Loucy (cell line): Measurements from ENCODE around the gene KRTAP9-9.

ENCODE experiments used
- H2AFZ ChIP-seq: fragments of 200-600 bp; sonication (generic); 2 replicates; pipeline ENCODE4 v1.6.0; 2016; ENCODE audit warnings: antibody characterized with exemption, mild to moderate bottlenecking, low read length, moderate library complexity
- H3F3A ChIP-seq: fragments of 200-600 bp; 2 replicates; pipeline ENCODE4 v1.6.0; 2016; ENCODE audit warnings: antibody characterized with exemption, low read depth, mild to moderate bottlenecking
- H3K27me3 ChIP-seq: fragments of 200-600 bp; sonication (generic); 2 replicates; pipeline ENCODE4 v1.6.1; 2014; ENCODE audit warnings: low read length, mild to moderate bottlenecking; ENCODE audit not compliant: insufficient read depth, poor library complexity, severe bottlenecking
- H3K36me3 ChIP-seq: fragments of 200-600 bp; sonication (generic); 2 replicates; pipeline ENCODE4 v1.6.1; 2016; ENCODE audit warnings: low read length; ENCODE audit not compliant: insufficient read depth
- H3K4me1 ChIP-seq: fragments of 200-600 bp; sonication (generic); 2 replicates; pipeline ENCODE4 v1.5.1; 2014; ENCODE audit warnings: low read length, mild to moderate bottlenecking; ENCODE audit not compliant: insufficient read depth, poor library complexity, severe bottlenecking
- H3K4me2 ChIP-seq: fragments of 200-600 bp; sonication (generic); 2 replicates; pipeline ENCODE4 v1.6.0; 2014; ENCODE audit warnings: antibody characterized with exemption, low read length, low read depth, mild to moderate bottlenecking; ENCODE audit not compliant: poor library complexity, severe bottlenecking
- H3K4me3 ChIP-seq: fragments of 200-600 bp; sonication (generic); 2 replicates; pipeline ENCODE4 v1.5.1; 2014; ENCODE audit warnings: low read length, mild to moderate bottlenecking, mixed read lengths; ENCODE audit not compliant: poor library complexity, severe bottlenecking
- H3K79me2 ChIP-seq: fragments of 200-600 bp; sonication (generic); 2 replicates; pipeline ENCODE4 v1.6.1; 2014; ENCODE audit warnings: low read length; ENCODE audit not compliant: insufficient read depth
- H3K9ac ChIP-seq: fragments of 200-600 bp; sonication (generic); 2 replicates; pipeline ENCODE4 v1.6.0; 2014; ENCODE audit warnings: mild to moderate bottlenecking, low read depth, low read length, moderate library complexity; ENCODE audit not compliant: poor library complexity, severe bottlenecking
- H3K9me2 ChIP-seq: fragments of 200-600 bp; sonication (generic); replicated peaks from 2 replicates; pipeline ENCODE4 v1.6.1; 2016; ENCODE audit warnings: low read depth, low read length, mixed read lengths
- H3K9me3 ChIP-seq: fragments of 200-600 bp; sonication (generic); 2 replicates; pipeline ENCODE4 v1.6.1; 2014; ENCODE audit warnings: mild to moderate bottlenecking, antibody characterized with exemption, low read length, low read depth; ENCODE audit not compliant: insufficient read depth
- H4K20me1 ChIP-seq: fragments of 200-600 bp; sonication (generic); 2 replicates; pipeline ENCODE4 v1.6.0; 2014; ENCODE audit warnings: antibody characterized with exemption, low read length, mild to moderate bottlenecking; ENCODE audit not compliant: insufficient read depth, poor library complexity, severe bottlenecking
- EZH2phosphoT487 ChIP-seq: fragments of 200-600 bp; IDR thresholded peaks from 2 replicates; pipeline ENCODE4 v1.6.1; 2018; ENCODE audit warnings: antibody characterized with exemption, mild to moderate bottlenecking, moderate library complexity, borderline replicate concordance
- TF ChIP-seq, protein P1 (sequence below): fragments of 200-600 bp; sonication (generic); conservative IDR thresholded peaks from 2 replicates; pipeline ENCODE4 v1.5.1; 2014; ENCODE audit warnings: mild to moderate bottlenecking, antibody characterized with exemption, low read length

KRTAP9-9 gene

DNA sequence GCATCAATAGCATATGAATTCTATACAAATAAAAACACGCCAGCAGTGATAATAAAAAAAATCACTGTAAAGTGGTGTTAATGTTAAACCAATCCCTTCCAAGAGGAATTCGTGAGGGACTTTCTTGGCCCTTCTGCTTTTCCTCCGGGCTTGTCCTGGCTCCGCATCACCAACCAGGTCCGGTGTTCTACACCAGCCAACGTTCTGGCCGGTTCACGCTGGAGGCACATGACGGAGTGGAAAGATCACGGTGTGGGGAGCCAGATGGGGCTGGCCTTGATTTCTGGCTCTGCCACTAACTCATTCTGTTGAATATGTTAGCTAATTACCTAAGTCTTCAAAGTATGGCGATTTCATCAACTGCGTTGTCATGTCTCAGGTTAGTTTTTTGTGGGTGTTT lies 48.9 kb downstream of the KRTAP9-9 start:
- H4K20me1 ChIP-seq = no peaks in the 10 kb centered on the region
- peaks cover 9% of the 10 kb centered on the region for H3F3A ChIP-seq
- TF ChIP-seq EZH2phosphoT487 = no peak
- TF ChIP-seq, protein P1, sequence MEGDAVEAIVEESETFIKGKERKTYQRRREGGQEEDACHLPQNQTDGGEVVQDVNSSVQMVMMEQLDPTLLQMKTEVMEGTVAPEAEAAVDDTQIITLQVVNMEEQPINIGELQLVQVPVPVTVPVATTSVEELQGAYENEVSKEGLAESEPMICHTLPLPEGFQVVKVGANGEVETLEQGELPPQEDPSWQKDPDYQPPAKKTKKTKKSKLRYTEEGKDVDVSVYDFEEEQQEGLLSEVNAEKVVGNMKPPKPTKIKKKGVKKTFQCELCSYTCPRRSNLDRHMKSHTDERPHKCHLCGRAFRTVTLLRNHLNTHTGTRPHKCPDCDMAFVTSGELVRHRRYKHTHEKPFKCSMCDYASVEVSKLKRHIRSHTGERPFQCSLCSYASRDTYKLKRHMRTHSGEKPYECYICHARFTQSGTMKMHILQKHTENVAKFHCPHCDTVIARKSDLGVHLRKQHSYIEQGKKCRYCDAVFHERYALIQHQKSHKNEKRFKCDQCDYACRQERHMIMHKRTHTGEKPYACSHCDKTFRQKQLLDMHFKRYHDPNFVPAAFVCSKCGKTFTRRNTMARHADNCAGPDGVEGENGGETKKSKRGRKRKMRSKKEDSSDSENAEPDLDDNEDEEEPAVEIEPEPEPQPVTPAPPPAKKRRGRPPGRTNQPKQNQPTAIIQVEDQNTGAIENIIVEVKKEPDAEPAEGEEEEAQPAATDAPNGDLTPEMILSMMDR = no peak
- H3K9me2 ChIP-seq = no peaks in the 10 kb centered on the region
- H3K79me2 ChIP-seq = no peaks in the 10 kb centered on the region
- H3K4me2 ChIP-seq = no peak overlapping the region
- no peaks in the 10 kb centered on the region for H3K36me3 ChIP-seq
- H3K9ac ChIP-seq = no peak overlapping the region
- peaks cover 34% of the 10 kb centered on the region for H3K4me1 ChIP-seq
- no peak overlapping the region for H3K4me3 ChIP-seq
- H3K9me3 ChIP-seq = no peaks in the 10 kb centered on the region
- no peaks in the 10 kb centered on the region for H3K27me3 ChIP-seq
- H2AFZ ChIP-seq = no peak overlapping the region
